Lower leg skin (tissue), 3 donors: ENCODE results near the gene AFMID.

Experiments used
- POLR2A ChIP-seq, 2 donors: fragments of 450-650 bp; IDR thresholded peaks; one replicate each; pipeline ENCODE4 v1.6.1; 2016 to 2017; ENCODE audit warnings: antibody characterized with exemption in 2 of 2, mild to moderate bottlenecking in 1 of 2, moderate library complexity in 1 of 2
- TF ChIP-seq, protein P1 (sequence below), 3 donors: fragments of 450-650 bp; IDR thresholded peaks; one replicate each; pipeline ENCODE4 v1.5.1; 2016; ENCODE audit warnings: antibody characterized with exemption in 3 of 3, mild to moderate bottlenecking in 3 of 3, moderate library complexity in 2 of 3

DNA sequence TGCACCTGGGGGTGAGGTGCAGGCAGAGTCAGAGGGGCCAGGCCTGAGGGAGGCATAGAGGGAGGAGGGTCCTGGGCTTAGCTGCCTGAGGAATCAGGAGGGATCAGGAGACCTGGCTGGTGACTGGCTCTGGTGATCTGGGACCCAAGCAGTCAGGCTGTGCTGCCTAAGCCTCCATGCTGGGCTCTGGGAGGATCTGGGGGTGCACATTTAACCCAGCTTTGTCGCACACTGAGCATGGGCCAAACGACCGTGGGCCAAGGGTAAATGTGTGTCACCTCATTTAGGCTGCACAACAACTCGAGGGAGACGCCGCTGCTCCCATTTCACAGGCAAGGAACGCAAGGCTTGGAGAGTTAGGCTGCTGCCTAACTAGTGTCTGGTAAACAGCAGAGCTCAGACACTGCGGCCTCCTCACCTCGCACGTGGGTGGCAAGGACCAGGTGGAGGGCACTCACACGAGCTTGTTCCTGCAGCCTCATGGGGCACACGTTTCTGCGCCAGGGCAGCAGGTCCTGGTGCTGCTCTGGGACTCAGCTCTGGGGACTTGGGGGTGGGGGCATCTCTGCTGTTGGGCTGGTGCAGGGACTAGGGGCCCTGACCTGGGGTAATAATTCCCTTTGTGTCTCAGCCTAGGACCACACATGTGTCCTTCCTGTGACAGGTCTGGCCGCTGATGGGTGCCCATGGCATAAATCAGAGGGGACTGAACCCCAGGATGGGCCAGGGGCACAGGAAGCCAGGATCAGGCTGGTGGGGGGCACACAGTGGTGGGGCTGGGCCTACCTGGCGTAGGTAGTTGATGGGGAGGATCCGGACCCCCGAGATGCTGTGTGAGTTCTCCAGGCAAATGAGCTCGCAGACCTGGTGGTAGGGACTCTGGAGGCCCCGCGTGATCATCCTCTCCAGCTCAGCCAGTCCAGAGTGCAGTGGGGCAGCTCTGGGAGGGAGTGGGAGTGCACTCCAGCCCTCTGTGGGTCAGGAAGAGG is 63.0 kb downstream of the AFMID start:
- TF ChIP-seq, protein P1, sequence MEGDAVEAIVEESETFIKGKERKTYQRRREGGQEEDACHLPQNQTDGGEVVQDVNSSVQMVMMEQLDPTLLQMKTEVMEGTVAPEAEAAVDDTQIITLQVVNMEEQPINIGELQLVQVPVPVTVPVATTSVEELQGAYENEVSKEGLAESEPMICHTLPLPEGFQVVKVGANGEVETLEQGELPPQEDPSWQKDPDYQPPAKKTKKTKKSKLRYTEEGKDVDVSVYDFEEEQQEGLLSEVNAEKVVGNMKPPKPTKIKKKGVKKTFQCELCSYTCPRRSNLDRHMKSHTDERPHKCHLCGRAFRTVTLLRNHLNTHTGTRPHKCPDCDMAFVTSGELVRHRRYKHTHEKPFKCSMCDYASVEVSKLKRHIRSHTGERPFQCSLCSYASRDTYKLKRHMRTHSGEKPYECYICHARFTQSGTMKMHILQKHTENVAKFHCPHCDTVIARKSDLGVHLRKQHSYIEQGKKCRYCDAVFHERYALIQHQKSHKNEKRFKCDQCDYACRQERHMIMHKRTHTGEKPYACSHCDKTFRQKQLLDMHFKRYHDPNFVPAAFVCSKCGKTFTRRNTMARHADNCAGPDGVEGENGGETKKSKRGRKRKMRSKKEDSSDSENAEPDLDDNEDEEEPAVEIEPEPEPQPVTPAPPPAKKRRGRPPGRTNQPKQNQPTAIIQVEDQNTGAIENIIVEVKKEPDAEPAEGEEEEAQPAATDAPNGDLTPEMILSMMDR (IDR thresholded peaks at IDR 0.05): no peak
- TF ChIP-seq POLR2A (IDR thresholded peaks at IDR 0.05): no peak
